Heart left ventricle (tissue), 13 donors: ENCODE data around the gene ITGBL1.

Source experiments
- CTCF ChIP-seq, 12 donors: fragments of 200-600 bp; sonication (generic) in 4 of 12; IDR thresholded peaks; one replicate each; pipeline versions ENCODE4 v1.5.0 to v1.8.0; 2018 to 2022; ENCODE audit warnings: antibody characterized with exemption in 12 of 12, mild to moderate bottlenecking in 5 of 12
- POLR2A ChIP-seq, 2 donors: fragments of 450-650 bp; IDR thresholded peaks; one replicate each; pipeline ENCODE4 v1.6.1; 2017; ENCODE audit warnings: antibody characterized with exemption in 2 of 2, mild to moderate bottlenecking in 2 of 2, moderate library complexity in 2 of 2
- donor health status: ischemic (EF 13 %, LVEDD 7.1; RV severe dilation, severe dysfunction).
- donor health status: DM: no; HTN: yes; CAD: no.
- donor health status: DM: no; HTN: no; CAD: no.
- donor health status: ischemic (EF 25% LVEDD 6.9; RV normal size, moderate dysfunction).
- donor health status: ischemic (EF 25% LVEDD 5.7; RV mildly dilated, moderate dysfunction).
- donor health status: ischemic (EF 35%, LVEDD 5.7; RV mildly dilated, moderate dysfunction).
- donor health status: nonischemic (EF 11% LVEDD 7.7; RV severe dilation, severe dysfunction).
- donor health status: DM: yes; HTN: yes; CAD: no.
- donor health status: PGD.
- donor health status: ischemic (EF 29% LVEDD 5.4; RV normal size, mild dysfunction).
- donor health status: nonischemic (EF 23%, LVEDD 6.1; RV moderate dilation, normal function).

- TF ChIP-seq POLR2A (IDR thresholded peaks at IDR 0.05) (no peak), CTCF (IDR thresholded peaks at IDR 0.05) (no peak)
These were observed 38.0 kb downstream of the ITGBL1 start for GRCh38 chr13:101490406-101491015.
